Measurements from ENCODE around the gene NTN5.
"Not testable (repeated sequence)": the region's sequence is repeated elsewhere in the genome, so short reads cannot be mapped to it uniquely, and the experiment has no call there.

The NTN5 gene

GRCh38 chr19:48713041-48713863, 40.4 kb upstream of the NTN5 start:
- Mint-ChIP-seq H3K4me3 (peak overlapping the region; percentile 86), H3K9me3 (no peaks in the 10 kb centered on the region), H3K36me3 (ENCODE audit: low read depth) (peaks cover 6% of the 10 kb centered on the region), H3K27me3 (no peaks in the 10 kb centered on the region), H3K27ac (peak overlapping the region; percentile 69), H3K4me1 (ENCODE audit: low read depth) (peaks cover 18% of the 10 kb centered on the region)
- no peak for DNase-seq

GRCh38 chr19:48711106-48711662, 38.4 kb upstream of the NTN5 start:
- no peaks in the 10 kb centered on the region for H3K27me3 Mint-ChIP-seq
- H3K4me1 Mint-ChIP-seq (ENCODE audit: low read depth): peaks cover 18% of the 10 kb centered on the region
- H3K9me3 Mint-ChIP-seq: no peaks in the 10 kb centered on the region
- DNase-seq: no peak
- H3K36me3 Mint-ChIP-seq (ENCODE audit: low read depth): peaks cover 6% of the 10 kb centered on the region
- H3K27ac Mint-ChIP-seq: no peak overlapping the region
- H3K4me3 Mint-ChIP-seq: no peak overlapping the region

- Mint-ChIP-seq H3K36me3 (ENCODE audit: low read depth) (peaks cover 16% of the 10 kb centered on the region), H3K4me1 (ENCODE audit: low read depth) (peaks cover 7% of the 10 kb centered on the region), H3K4me3 (no peak overlapping the region), H3K27ac (no peak overlapping the region), H3K9me3 (no peaks in the 10 kb centered on the region), H3K27me3 (no peaks in the 10 kb centered on the region)
- DNase-seq: no peak
Measured at GRCh38 chr19:48708471-48708870, 35.7 kb upstream of the NTN5 start.

GRCh38 chr19:48705431-48705830, 32.6 kb upstream of the NTN5 start:
- no peak overlapping the region for H3K27ac Mint-ChIP-seq
- DNase-seq: no peak
- no peaks in the 10 kb centered on the region for H3K4me1 Mint-ChIP-seq (ENCODE audit: low read depth)
- H3K4me3 Mint-ChIP-seq: no peak overlapping the region
- H3K27me3 Mint-ChIP-seq: no peaks in the 10 kb centered on the region
- peaks cover 17% of the 10 kb centered on the region for H3K36me3 Mint-ChIP-seq (ENCODE audit: low read depth)
- H3K9me3 Mint-ChIP-seq: no peaks in the 10 kb centered on the region

GRCh38 chr19:48703316-48703715, 30.5 kb upstream of the NTN5 start:
- H3K4me1 Mint-ChIP-seq (ENCODE audit: low read depth): no peaks in the 10 kb centered on the region
- DNase-seq: no peak

GRCh38 chr19:48702701-48703100, 29.9 kb upstream of the NTN5 start:
- H3K27me3 Mint-ChIP-seq: peaks cover 6% of the 10 kb centered on the region
- H3K36me3 Mint-ChIP-seq (ENCODE audit: low read depth): peaks cover 17% of the 10 kb centered on the region
- no peaks in the 10 kb centered on the region for H3K9me3 Mint-ChIP-seq
- H3K4me1 Mint-ChIP-seq (ENCODE audit: low read depth): no peaks in the 10 kb centered on the region
- DNase-seq: no peak
- H3K4me3 Mint-ChIP-seq: no peak overlapping the region
- H3K27ac Mint-ChIP-seq: no peak overlapping the region

More at GRCh38 chr19:48703316-48703715, 30.5 kb upstream of the NTN5 start:
- H3K27me3 Mint-ChIP-seq: peaks cover 2% of the 10 kb centered on the region
- H3K4me3 Mint-ChIP-seq: no peak overlapping the region
- H3K9me3 Mint-ChIP-seq: no peaks in the 10 kb centered on the region
- peaks cover 17% of the 10 kb centered on the region for H3K36me3 Mint-ChIP-seq (ENCODE audit: low read depth)
- H3K27ac Mint-ChIP-seq: no peak overlapping the region

GRCh38 chr19:48698046-48698445, 25.2 kb upstream of the NTN5 start:
- Mint-ChIP-seq H3K27ac (no peak overlapping the region), H3K4me1 (ENCODE audit: low read depth) (peaks cover 9% of the 10 kb centered on the region), H3K9me3 (no peaks in the 10 kb centered on the region), H3K27me3 (peaks cover 23% of the 10 kb centered on the region), H3K4me3 (no peak overlapping the region), H3K36me3 (ENCODE audit: low read depth) (peaks cover 5% of the 10 kb centered on the region)
- DNase-seq: no peak

- H3K27ac Mint-ChIP-seq: no peak overlapping the region
- peak overlapping the region; percentile 61 for H3K4me3 Mint-ChIP-seq
- DNase-seq: no peak
- H3K4me1 Mint-ChIP-seq (ENCODE audit: low read depth): peaks cover 9% of the 10 kb centered on the region
- no peaks in the 10 kb centered on the region for H3K9me3 Mint-ChIP-seq
- H3K36me3 Mint-ChIP-seq (ENCODE audit: low read depth): no peaks in the 10 kb centered on the region
- H3K27me3 Mint-ChIP-seq: peaks cover 23% of the 10 kb centered on the region
Measured at GRCh38 chr19:48696353-48697010, 23.7 kb upstream of the NTN5 start.

- DNase-seq: no peak
Measured at GRCh38 chr19:48695743-48696352, 23.0 kb upstream of the NTN5 start, which contains the start of gene FUT2. Gene FUT2, plus strand, starts transcription at chr19:48695971. Its CDS starts 6,986 bp downstream, at chr19:48702957.

GRCh38 chr19:48693629-48694028, 20.8 kb upstream of the NTN5 start:
- not testable (repeated sequence) for H3K4me3 Mint-ChIP-seq; H3K27ac Mint-ChIP-seq; H3K36me3 Mint-ChIP-seq (ENCODE audit: low read depth); H3K4me1 Mint-ChIP-seq (ENCODE audit: low read depth); H3K9me3 Mint-ChIP-seq; DNase-seq
- peaks cover 21% of the 10 kb centered on the region for H3K27me3 Mint-ChIP-seq

More at GRCh38 chr19:48695743-48696352, 23.0 kb upstream of the NTN5 start, which contains the start of gene FUT2:
- no peaks in the 10 kb centered on the region for H3K36me3 Mint-ChIP-seq (ENCODE audit: low read depth)
- no peaks in the 10 kb centered on the region for H3K9me3 Mint-ChIP-seq
- H3K4me3 Mint-ChIP-seq: peak within 1 kb of the TSS; percentile 61
- H3K4me1 Mint-ChIP-seq (ENCODE audit: low read depth): peaks cover 9% of the 10 kb centered on the region
- H3K27me3 Mint-ChIP-seq: peaks cover 23% of the 10 kb centered on the region
- no peak within 1 kb of the TSS for H3K27ac Mint-ChIP-seq

GRCh38 chr19:48689449-48689848, 16.6 kb upstream of the NTN5 start:
- Mint-ChIP-seq H3K4me3 (no peak overlapping the region), H3K27ac (no peak overlapping the region), H3K4me1 (ENCODE audit: low read depth) (no peaks in the 10 kb centered on the region), H3K36me3 (ENCODE audit: low read depth) (no peaks in the 10 kb centered on the region), H3K9me3 (no peaks in the 10 kb centered on the region), H3K27me3 (no peaks in the 10 kb centered on the region)
- no peak for DNase-seq

GRCh38 chr19:48687776-48688175, 15.0 kb upstream of the NTN5 start:
- Mint-ChIP-seq H3K9me3 (no peaks in the 10 kb centered on the region), H3K4me3 (no peak overlapping the region), H3K27ac (no peak overlapping the region), H3K4me1 (ENCODE audit: low read depth) (no peaks in the 10 kb centered on the region), H3K36me3 (ENCODE audit: low read depth) (no peaks in the 10 kb centered on the region), H3K27me3 (no peaks in the 10 kb centered on the region)
- DNase-seq: no peak

- not testable (repeated sequence) for H3K36me3 Mint-ChIP-seq (ENCODE audit: low read depth); DNase-seq; H3K9me3 Mint-ChIP-seq; H3K4me3 Mint-ChIP-seq; H3K27me3 Mint-ChIP-seq; H3K27ac Mint-ChIP-seq; H3K4me1 Mint-ChIP-seq (ENCODE audit: low read depth)
Measured at GRCh38 chr19:48686637-48687036, 13.8 kb upstream of the NTN5 start.

- Mint-ChIP-seq H3K4me1 (ENCODE audit: low read depth) (no peaks in the 10 kb centered on the region), H3K9me3 (no peaks in the 10 kb centered on the region)
Measured at GRCh38 chr19:48686088-48686487, 13.3 kb upstream of the NTN5 start.

More at GRCh38 chr19:48686088-48686487, 13.3 kb upstream of the NTN5 start:
- no peaks in the 10 kb centered on the region for H3K27me3 Mint-ChIP-seq
- H3K4me3 Mint-ChIP-seq: no peak overlapping the region
- no peak overlapping the region for H3K27ac Mint-ChIP-seq
- no peaks in the 10 kb centered on the region for H3K36me3 Mint-ChIP-seq (ENCODE audit: low read depth)
- DNase-seq: no peak
